GM19328 (cell line): ENCODE data around the gene KLHL11.
"Not testable (repeated sequence)": the region's sequence is repeated elsewhere in the genome, so short reads cannot be mapped to it uniquely, and the experiment has no call there.

ENCODE experiments used
- ATAC-seq: cut with Tn5 transposase; IDR thresholded peaks from one replicate; pipeline ENCODE4 v1.9.1; 2021; ENCODE audit warnings: mild to moderate bottlenecking, moderate library complexity; ENCODE audit not compliant: unreplicated experiment

Gene KLHL11

DNA sequence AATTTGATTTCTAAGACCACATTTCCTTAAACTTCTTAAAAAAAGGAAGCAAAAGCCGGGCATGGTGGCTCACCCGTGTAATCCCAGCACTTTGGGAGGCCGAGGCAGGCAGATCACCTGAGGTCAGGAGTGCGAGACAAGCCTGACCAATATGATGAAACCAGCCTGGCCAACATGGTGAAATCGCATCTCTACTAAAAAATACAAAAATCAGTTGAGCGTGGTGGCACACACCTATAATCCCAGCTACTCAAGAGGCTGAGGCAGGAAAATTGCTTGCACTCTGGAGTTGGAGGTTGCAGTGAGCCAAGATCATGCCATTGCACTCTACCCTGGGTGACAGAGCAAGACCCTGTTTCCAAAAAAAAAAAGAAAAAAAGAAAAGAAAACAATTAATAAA is 24.4 kb downstream of the KLHL11 start:
- not testable (repeated sequence) for ATAC-seq

DNA sequence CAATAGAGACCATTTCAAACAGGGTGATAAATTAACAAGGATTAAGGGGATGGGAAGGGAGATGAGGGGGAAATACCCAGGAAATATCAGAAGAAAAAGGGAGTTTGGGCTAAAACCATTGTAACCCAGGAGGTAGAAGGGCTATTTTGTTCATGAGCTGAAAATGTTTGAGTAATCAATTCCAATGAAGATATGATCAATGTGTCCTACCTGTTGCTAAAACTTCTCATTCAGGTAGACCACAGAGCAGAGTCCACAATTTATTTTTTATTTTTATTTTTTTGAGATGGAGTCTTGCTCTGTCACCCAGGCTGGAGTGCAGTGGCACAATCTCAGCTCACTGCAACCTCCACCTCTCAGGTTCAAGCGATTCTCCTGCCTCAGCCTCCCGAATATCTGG is 25.8 kb downstream of the KLHL11 start:
- ATAC-seq, result not testable (repeated sequence)

DNA sequence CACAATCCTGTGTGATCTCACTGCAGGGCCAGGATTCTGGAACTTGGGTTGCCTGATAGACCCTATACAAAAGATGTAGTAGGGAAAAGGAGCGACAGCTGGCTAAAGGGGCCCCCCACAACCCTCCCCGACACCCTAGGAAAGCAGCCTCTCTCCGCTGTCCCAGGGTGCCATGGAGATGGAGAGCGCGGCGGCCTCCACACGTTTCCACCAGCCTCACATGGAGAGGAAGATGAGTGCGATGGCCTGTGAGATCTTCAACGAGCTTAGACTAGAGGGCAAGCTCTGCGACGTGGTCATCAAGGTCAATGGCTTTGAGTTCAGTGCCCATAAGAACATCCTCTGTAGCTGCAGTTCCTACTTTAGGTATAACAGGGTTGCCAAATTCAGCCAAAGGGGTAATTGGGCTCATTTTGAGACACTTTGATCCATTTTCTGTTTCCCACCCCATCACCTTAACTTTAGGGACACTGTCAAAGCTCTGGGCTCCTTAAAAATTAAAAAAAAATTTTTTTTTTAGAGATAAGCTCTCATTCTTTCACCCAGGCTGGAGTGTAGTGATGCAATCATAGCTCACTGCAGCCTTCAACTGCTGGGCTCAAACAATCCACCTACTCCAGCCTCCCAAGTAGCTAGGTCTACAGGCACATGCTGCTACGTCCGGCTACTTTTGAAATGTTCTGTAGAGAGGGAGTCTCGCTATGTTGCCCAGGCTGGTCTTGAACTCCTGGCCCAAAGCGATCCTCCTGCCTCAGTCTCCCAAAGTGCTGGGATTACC is 27.3 kb downstream of the KLHL11 start, which contains the start of gene KLHL10:
KLHL10 (plus strand) TSS at position 65 of the 778 bp plus-strand sequence; CDS start at position 173, 108 bp downstream.
- no peak for ATAC-seq

DNA sequence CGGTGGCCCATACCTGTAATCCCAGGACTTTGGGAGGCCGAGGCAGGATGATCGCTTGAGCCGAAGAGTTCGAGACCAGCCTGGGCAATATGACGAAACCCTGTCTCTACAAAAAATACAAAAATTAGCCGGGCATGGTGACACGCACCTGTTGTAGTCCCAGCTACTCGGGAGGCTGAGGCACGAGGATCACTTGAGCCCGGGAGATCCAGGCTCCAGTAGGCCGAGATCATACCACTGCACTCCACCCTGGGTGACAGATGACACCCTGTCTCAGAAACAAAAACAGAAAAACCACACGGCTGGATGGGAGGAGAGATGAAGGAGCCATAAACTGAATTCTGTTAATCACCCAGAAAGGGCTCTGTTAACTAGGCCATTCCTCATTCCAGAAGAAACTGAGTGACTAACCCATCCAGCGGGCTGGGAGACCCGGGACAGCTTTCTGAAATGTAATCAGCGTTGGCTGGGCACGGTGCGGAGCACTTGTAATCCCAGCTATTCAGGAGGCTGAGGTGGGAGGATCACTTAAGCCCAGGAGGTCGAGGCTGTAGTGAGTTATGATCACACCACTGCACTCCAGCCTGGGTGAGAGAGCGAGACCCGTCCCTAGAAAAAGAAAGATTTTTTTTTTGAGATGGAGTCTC is 28.6 kb downstream of the KLHL11 start:
- ATAC-seq, result no peak

DNA sequence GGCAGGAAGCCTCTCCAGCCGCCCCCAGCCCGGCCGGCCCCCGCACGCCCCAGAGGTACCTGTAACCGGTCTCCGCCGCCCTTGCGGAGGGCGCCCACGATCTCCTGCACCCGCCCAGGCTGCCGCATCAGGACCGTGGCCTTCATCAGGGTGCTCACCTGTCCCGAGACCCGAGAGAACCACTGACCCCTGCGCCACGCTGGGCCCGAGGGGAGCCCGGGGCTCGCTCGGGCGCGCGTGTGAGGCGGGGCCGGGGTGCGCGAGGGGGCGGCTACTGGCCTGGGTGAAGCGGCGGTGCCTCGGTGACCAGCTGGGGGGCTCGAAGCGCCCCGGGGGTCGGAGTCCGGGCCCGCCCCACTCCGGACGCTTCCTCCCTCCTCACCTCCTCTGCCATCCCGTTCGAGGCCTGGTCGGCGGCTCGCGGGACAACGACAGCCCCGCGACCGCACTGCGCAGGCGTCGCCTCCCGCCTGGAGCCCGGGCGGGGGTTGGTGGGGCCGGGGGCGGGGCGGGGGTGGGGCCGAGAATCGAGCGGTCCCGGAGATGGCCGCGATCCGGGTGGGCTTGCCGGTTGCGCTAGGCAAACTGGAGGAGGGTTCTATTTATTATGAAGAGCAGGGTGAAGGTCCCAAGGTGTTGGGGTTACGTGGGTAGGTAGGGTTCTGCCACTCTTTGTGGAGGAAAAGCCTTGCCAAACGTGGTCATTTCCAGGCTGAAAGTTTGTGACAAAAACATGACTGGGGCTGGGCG is 29.2 kb downstream of the KLHL11 start, which contains the start of gene NT5C3B:
NT5C3B (minus strand) TSS at position 433 of the 750 bp plus-strand sequence; CDS start at position 394, 39 bp downstream.
- ATAC-seq, result no peak

DNA sequence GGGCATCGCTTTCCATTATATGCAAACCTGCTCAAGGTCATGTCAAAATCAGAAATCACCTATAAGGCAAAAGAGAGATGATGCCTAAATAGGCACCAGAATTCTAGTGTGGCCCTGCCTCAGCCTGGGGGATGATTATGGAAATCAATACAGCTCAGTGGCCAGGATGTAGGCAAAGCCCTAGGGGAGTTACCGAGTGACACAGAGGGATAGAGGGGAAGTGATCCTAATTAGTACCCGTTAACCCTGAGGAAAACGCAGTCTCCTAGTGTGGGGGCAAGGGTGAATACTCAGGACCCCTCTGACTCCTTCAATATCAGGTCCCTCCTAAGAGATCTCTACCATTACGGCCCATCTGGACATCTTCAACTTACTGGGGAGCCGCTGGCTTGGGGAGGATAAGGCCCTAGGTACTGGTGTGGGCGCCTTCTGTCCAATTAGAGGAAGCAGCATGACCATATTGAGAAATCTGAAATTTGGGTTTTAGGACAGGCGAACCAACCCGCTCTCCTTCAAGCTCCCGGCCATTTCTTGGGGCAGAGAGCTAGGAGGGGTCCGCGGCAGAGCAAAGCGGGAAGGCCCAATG is 29.9 kb downstream of the KLHL11 start:
- ATAC-seq, result no peak

DNA sequence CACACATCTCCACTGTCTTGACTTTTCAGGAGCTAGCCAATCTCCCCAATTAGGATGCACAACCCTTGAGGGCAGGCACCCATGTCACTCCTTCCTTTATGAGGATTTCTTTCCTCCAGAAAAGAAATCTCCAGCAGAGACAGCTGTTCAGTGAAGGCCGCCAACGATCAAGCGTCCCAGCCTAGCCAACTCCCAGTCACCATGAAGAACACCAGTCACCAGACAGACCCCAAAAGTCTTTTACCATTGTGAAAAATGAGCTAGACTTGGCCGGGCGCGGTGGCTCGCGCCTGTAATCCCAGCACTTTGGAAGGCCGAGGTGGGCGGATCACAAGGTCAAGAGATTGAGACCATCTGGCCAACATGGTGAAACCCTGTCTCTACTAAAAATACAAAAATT is 35.3 kb downstream of the KLHL11 start:
- not testable (repeated sequence) for ATAC-seq

DNA sequence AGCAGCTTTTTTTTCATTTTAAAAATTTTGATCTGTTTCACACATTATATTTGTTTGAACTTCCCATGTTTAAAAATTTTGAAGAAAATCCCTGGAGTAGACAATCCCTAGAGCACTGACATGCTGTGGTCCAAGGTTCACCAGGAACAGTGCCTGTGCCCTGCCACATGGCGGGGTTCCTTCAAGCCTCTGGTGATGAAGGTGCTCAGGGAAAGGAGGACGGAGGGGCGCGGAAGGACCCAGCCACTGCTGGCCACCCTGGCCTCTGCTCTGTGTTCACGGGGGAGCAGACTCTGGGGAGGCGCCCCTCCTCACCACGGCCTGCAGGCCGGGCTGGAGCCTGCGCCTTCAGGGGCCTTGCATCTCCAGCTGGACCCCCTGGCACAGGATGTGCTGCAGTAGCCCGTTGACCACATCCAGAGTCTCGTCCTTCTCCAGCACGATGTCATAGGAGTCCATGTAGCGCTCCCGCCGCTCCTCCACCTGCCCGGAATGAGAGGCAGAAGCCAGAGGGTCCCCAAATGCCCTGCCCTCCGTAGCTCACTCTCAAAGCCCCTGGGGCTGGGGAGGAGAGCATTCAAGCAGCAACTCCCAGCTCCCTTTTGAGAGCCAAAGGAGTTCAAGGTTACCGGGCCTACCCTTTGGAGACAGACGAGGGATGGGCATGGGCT is 39.9 kb downstream of the KLHL11 start:
- ATAC-seq, result no peak

DNA sequence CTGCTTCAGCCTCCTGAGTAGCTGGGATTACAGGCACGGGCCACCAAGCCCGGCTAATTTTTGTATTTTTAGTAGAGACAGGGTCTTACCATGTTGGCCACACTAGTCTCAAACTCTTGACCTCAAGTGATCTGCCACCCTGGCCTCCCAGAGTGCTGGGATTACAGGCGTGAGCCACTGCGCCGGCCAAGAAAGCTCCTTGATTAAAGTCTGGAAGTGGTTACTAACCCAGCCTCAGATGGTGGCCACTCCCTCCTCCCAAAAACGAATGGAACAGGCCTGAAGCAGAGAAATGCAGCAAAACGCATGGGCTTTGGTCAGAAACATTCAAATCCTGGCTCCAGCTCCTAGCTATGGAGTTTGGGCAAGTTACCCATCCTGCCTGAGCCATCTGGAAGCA is 41.1 kb downstream of the KLHL11 start:
- ATAC-seq, result no peak

DNA sequence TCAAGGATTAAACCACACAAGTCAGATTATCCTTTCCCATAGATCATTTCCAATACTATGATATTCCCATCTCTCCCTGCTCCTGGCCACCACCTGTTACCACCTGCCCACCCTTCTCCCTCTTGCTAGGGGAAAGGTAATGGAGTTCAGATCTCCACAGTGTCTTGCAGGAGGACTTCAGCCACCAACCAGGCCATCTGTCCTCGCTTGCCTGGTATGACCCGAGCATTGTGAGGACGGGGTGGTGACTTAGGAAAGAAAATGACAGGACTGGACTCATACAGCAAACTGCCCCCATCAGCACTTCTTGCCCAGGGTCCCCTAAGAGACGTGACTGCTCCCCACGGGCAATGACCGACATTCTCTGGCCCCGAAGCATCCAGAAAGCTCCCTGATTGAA is 41.6 kb downstream of the KLHL11 start:
- no peak for ATAC-seq

DNA sequence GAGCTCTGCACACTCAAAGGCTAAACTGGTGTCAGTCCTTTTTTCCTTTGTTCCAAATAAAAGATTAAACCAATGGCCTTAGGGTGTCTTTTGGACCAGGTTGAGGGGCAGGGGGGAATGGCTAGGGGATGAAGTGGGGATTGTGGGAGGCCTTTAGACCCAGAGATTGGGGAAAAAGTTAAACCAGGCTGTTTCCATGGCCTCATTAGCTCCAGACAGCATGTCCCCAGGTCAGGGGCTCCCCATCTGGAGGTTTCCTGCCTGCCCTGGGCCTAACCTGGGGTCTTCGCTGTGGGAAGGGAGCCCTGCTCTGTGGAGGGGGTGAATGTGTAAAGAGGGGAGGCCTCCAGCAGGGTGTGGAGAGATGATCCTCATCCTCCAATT is 42.1 kb downstream of the KLHL11 start:
- no peak for ATAC-seq

DNA sequence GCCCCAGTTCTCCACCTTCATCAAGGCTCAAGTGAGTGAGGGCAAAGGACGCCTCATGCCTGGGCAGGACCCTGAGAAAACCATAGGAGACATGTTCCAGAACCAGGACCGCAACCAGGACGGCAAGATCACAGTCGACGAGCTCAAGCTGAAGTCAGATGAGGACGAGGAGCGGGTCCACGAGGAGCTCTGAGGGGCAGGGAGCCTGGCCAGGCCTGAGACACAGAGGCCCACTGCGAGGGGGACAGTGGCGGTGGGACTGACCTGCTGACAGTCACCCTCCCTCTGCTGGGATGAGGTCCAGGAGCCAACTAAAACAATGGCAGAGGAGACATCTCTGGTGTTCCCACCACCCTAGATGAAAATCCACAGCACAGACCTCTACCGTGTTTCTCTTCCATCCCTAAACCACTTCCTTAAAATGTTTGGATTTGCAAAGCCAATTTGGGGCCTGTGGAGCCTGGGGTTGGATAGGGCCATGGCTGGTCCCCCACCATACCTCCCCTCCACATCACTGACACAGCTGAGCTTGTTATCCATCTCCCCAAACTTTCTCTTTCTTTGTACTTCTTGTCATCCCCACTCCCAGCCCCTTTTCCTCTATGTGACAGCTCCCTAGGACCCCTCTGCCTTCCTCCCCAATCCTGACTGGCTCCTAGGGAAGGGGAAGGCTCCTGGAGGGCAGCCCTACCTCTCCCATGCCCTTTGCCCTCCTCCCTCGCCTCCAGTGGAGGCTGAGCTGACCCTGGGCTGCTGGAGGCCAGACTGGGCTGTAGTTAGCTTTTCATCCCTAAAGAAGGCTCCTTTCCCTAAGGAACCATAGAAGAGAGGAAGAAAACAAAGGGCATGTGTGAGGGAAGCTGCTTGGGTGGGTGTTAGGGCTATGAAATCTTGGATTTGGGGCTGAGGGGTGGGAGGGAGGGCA is 42.7 kb downstream of the KLHL11 start:
- no peak for ATAC-seq

DNA sequence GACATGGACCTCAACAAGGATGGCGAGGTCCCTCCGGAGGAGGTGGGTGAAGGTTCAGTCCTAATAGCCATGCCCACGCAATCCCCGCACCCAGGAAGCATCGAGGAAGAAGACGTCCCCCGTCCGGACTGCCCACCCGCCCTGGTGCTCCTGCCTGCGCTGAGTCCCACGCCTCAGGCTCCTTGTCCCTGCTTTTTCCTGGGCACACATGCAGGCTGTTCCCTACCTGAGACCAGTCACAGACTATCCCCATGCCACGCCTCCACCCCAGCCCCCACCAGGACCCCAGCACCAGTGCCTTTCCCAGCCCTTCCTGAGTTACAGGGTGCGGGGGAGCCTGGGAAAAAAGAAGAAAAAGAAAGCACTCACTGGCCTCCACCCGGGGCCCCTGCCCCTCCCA is 43.4 kb downstream of the KLHL11 start:
- no peak for ATAC-seq

DNA sequence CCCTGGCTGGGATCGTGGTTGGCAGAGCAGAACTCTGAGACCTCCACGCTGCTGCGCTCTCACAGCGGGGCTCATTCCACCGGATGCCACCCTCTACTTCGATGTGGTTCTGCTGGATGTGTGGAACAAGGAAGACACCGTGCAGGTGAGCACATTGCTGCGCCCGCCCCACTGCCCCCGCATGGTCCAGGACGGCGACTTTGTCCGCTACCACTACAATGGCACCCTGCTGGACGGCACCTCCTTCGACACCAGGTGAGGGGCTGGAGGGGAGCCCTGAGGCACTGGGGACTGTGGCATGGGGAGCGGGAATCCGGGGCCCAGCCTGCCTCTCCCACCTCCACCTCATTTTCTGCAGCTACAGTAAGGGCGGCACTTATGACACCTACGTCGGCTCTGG is 47.2 kb downstream of the KLHL11 start:
- ATAC-seq, result no peak

DNA sequence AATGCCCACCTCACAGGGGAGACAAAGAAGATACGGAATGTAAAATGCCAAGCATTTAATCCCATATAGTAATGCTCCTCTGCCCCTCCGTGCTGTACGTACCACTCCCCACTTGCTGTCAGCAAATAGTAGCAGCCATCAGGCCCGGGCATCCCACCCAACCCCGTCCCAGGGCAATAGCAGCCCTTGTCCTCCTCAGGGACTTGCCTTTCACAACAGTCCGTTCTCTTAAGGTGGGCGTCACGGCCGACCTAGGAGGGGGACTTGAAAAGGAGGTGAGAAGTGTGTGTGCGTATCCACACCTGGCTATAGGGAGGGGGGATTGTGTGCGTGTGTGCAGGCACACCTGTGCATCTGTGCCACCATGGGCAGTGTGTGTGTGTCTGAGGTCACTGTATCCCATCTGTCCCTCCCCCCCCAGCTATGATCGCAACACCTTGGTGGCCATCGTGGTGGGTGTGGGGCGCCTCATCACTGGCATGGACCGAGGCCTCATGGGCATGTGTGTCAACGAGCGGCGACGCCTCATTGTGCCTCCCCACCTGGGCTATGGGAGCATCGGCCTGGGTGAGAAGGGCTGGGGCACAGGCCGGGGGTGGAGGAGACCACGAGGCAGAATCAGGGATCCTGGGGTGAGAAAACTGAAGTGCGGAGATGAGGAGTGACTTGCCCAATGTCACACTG is 48.4 kb downstream of the KLHL11 start:
- no peak for ATAC-seq

DNA sequence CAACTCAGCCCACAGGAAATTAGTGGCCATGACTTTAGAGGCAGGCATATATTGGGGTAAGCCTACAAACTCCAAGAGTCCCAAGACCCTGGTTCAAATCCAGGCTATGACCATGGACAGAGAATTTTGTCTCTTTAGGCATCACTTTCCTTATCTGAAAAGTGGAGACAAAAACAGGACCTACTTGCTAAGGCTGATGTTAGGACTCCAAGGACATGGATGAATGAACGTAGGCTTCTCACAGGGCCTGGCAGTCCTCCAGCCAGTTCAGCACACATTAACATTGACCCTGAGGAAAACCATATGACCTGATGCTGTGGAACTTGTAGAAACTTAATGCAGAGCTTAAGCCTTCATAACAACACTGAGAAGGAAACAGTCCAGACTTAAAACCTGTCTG is 51.0 kb downstream of the KLHL11 start:
- no peak for ATAC-seq

DNA sequence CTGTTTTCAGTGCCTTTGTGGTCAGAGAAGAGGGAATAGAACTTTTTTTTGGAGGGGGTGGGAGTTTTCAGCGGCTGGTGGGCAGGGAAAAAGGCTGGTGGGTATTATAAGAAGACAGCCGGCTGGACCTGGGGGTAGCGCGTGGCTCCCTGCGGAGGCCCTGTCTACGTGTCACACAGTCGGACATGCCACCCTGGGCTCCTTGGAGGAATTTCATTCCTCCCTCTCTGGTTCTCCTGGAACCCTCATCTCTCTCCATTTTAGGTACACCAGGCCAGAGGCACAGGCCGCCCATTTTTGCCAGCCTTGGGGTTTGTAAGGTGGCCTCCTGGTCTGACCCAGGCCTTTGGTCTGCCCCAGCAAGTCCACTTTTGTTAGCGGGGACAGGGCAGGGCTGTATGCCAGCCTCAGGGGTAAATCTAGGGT is 51.5 kb downstream of the KLHL11 start:
- no peak for ATAC-seq

DNA sequence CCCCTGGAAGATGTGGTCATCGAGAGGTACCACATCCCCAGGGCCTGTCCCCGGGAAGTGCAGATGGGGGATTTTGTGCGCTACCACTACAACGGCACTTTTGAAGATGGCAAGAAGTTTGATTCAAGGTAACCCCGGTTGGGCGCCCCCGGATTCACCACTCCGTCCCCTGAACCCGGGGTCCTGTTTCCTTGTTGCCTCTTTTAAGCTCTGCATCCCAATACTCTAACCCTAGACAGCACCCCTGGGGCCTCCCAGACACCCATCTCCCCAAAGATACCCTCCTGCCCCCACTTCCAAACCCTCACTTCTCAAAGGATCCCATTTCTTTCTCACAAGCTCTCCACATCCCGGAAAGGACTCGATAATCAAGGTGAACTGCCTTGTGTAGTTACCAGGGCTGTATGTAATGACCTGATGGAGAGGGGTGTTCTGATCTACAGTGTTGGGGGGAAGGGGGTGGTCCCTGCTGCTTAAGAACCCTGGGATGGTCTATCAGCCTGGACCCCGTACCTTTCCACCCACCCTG is 52.0 kb downstream of the KLHL11 start:
- no peak for ATAC-seq
